HepG2 (cell line): ENCODE measurements around the gene MAPK13. TPM values are rescaled to one million over a fixed set of nuclear protein-coding genes. Genes with fewer than 3 reads are reported as not detected.

Source experiments
- ATAC-seq: fragments of 200-7000 bp; cut with Tn5 transposase; 3 replicates; pipeline ENCODE4 v1.9.1; 2020; ENCODE audit warnings: mild to moderate bottlenecking, moderate library complexity
- BruUV-seq: library from RNA; stranded (reverse); fragments of 400-500 nt; replicated peaks from 2 replicates; lab custom pipeline; 2021; lab: Mats Ljungman, UMichigan
- CTCF ChIA-PET: fragments of 300-600 bp; formaldehyde crosslinking; extraction: SDS; loops from one replicate; lab custom pipeline; 2021; ENCODE audit warnings: low total read pairs, inconsistent platforms, low intra/inter-chr PET ratio; lab: Yijun Ruan, JAX
- POLR2A ChIA-PET: fragments of 350-600 bp; sonication (Branson Sonifier 250); formaldehyde crosslinking; loops from one replicate; lab custom pipeline; 2020; ENCODE audit warnings: antibody characterized with exemption, inconsistent platforms; lab: Yijun Ruan, JAX
- DNase-seq: peaks from one replicate; pipeline ENCODE4 v3.0.0-alpha.2; 2015; ENCODE audit warnings: low spot score
- FAIRE-seq: peaks from 3 replicates; lab custom pipeline; 2011; peaks lifted over from hg19 to GRCh38; lab: Jason Lieb, UNC
- H2AFZ ChIP-seq: one replicate; pipeline ENCODE4 v1.6.1; 2011; ENCODE audit warnings: low read length, inconsistent platforms
- H3K27ac ChIP-seq: fragments of 300-600 bp; 3 replicates; pipeline ENCODE4 v1.8.0; 2011; ENCODE audit warnings: mixed run types, mild to moderate bottlenecking, mixed read lengths, low read length, inconsistent platforms; ENCODE audit not compliant: insufficient read depth; ENCODE audit errors: extremely low read length
- H3K27me3 ChIP-seq, 2 experiments: fragments of 200-600 bp in 1 of 2; 2 replicates in 1 of 2; 3 replicates in 1 of 2; pipeline versions ENCODE4 v1.6.0 to v1.8.0; 2011; ENCODE audit warnings: low read length in 2 of 2, mild to moderate bottlenecking in 2 of 2, moderate library complexity in 2 of 2, inconsistent platforms in 1 of 2; ENCODE audit not compliant: insufficient read depth in 2 of 2, control insufficient read depth in 1 of 2
- H3K36me3 ChIP-seq, 2 experiments: fragments of 200-600 bp in 1 of 2; replicated peaks in 1 of 2; 2 replicates in 1 of 2; 3 replicates in 1 of 2; pipeline versions ENCODE4 v1.5.1 to v1.8.0; 2011; ENCODE audit warnings: low read length in 2 of 2, inconsistent platforms in 1 of 2; ENCODE audit not compliant: insufficient read depth in 2 of 2, control insufficient read depth in 1 of 2
- H3K4me1 ChIP-seq: 2 replicates; pipeline ENCODE4 v1.5.1; 2012; ENCODE audit warnings: low read length, inconsistent platforms; ENCODE audit not compliant: insufficient read depth
- H3K4me2 ChIP-seq: 2 replicates; pipeline ENCODE4 v1.6.0; 2011; ENCODE audit warnings: low read depth, low read length, inconsistent platforms
- H3K4me3 ChIP-seq, 3 experiments: fragments of 200-600 bp in 1 of 3; sonication (generic), shearing (Covaris generic) in 1 of 3; replicated peaks in 1 of 3; 2 replicates each; pipeline ENCODE4 v1.5.1; 2011 to 2016; ENCODE audit warnings: low read length in 3 of 3, inconsistent platforms in 2 of 3, low read depth in 2 of 3, mild to moderate bottlenecking in 2 of 3, control low read depth in 1 of 3, mixed read lengths in 1 of 3; ENCODE audit not compliant: insufficient read depth in 1 of 3
- H3K79me2 ChIP-seq: one replicate; pipeline ENCODE4 v1.6.1; 2011; ENCODE audit warnings: low read length, inconsistent platforms; ENCODE audit not compliant: insufficient read depth
- H3K9ac ChIP-seq: 2 replicates; pipeline ENCODE4 v1.6.0; 2011; ENCODE audit warnings: mild to moderate bottlenecking, low read depth, low read length, inconsistent platforms; ENCODE audit not compliant: insufficient read depth
- H3K9me3 ChIP-seq: 2 replicates; pipeline ENCODE4 v1.5.1; 2012; ENCODE audit warnings: mild to moderate bottlenecking, low read length
- H4K20me1 ChIP-seq: 2 replicates; pipeline ENCODE4 v1.6.0; 2011; ENCODE audit warnings: inconsistent platforms, mild to moderate bottlenecking, low read length, moderate library complexity; ENCODE audit not compliant: insufficient read depth
- AKNA ChIP-seq: sonication (generic); formaldehyde crosslinking; IDR thresholded peaks from 2 replicates; pipeline ENCODE4 v1.4.0; 2020; ENCODE audit warnings: missing genetic modification reagents, borderline replicate concordance
- BCL3 ChIP-seq: sonication (generic); formaldehyde crosslinking; IDR thresholded peaks from 2 replicates; pipeline ENCODE4 v1.5.1; 2020; ENCODE audit warnings: mild to moderate bottlenecking, missing genetic modification reagents, moderate library complexity
- CENPBD1 ChIP-seq: sonication (generic); formaldehyde crosslinking; IDR thresholded peaks from 2 replicates; pipeline ENCODE4 v1.8.0; 2022; ENCODE audit warnings: missing genetic modification reagents, low read depth, mild to moderate bottlenecking, borderline replicate concordance
- MXD4 ChIP-seq: IDR thresholded peaks from 2 replicates; pipeline ENCODE4 v1.6.1; 2016; ENCODE audit warnings: mild to moderate bottlenecking, missing biosample characterization, missing genetic modification reagents
- SMAD9 ChIP-seq: sonication (generic); formaldehyde crosslinking; IDR thresholded peaks from 2 replicates; pipeline ENCODE4 v1.5.1; 2020; ENCODE audit warnings: mild to moderate bottlenecking, missing genetic modification reagents
- SOX6 ChIP-seq, 2 experiments: fragments of 450-650 bp in 1 of 2; sonication (generic) in 1 of 2; formaldehyde crosslinking in 1 of 2; IDR thresholded peaks; 2 replicates each; pipeline versions ENCODE4 v1.4.0 to v1.6.1; 2017 to 2020; ENCODE audit warnings: antibody characterized with exemption in 1 of 2, mild to moderate bottlenecking in 1 of 2, missing genetic modification reagents in 1 of 2
- TBL1XR1 ChIP-seq: fragments of 150-350 bp; IDR thresholded peaks from 2 replicates; pipeline ENCODE4 v1.6.1; 2014; ENCODE audit warnings: borderline replicate concordance, low read length; ENCODE audit not compliant: partially characterized antibody
- TGIF2 ChIP-seq: IDR thresholded peaks from 2 replicates; pipeline ENCODE4 v1.6.1; 2016; ENCODE audit warnings: control low read depth, missing compliant biosample characterization
- TIGD3 ChIP-seq: sonication (generic); formaldehyde crosslinking; IDR thresholded peaks from 2 replicates; pipeline ENCODE4 v1.5.1; 2020; ENCODE audit warnings: mild to moderate bottlenecking, missing genetic modification reagents, borderline replicate concordance
- ZNF331 ChIP-seq: sonication (generic); formaldehyde crosslinking; IDR thresholded peaks from 2 replicates; pipeline ENCODE4 v1.4.0; 2020; ENCODE audit warnings: missing genetic modification reagents
- ZNF414 ChIP-seq: sonication (generic); formaldehyde crosslinking; IDR thresholded peaks from 2 replicates; pipeline ENCODE4 v1.5.0; 2020; ENCODE audit warnings: missing genetic modification reagents
- ZNF431 ChIP-seq: sonication (generic); formaldehyde crosslinking; IDR thresholded peaks from 2 replicates; pipeline ENCODE4 v1.9.0; 2022; ENCODE audit warnings: missing genetic modification reagents, low read depth, mild to moderate bottlenecking, borderline replicate concordance
- ZNF589 ChIP-seq: sonication (generic); formaldehyde crosslinking; conservative IDR thresholded peaks from 2 replicates; pipeline ENCODE4 v1.8.0; 2022; ENCODE audit warnings: mild to moderate bottlenecking, moderate library complexity, missing genetic modification reagents
- WGBS: methylation state at CpG from one replicate; pipeline ENCODE4 v1.1.6; 2017; ENCODE audit warnings: low lambda C conversion rate; 5-methylcytosine and 5-hydroxymethylcytosine counted together
- in situ Hi-C: cut with HindIII; loops from 2 replicates; pipeline ENCODE4 v1.10.0; 2017; ENCODE audit warnings: low pct_unique_long_range_greater_than_20kb; ENCODE audit not compliant: extremely low pct_ligation_motif_present
- intact Hi-C: fragments of 100-400 bp; cut with micrococcal nuclease; formaldehyde crosslinking; loops from one replicate; pipeline ENCODE4 v1.10.0; 2022; ENCODE audit not compliant: unreplicated experiment
- polyA plus RNA-seq, 8 experiments: library from polyadenylated mRNA; depleted of rRNA in 3 of 8; stranded (reverse) in 7 of 8; unstranded in 1 of 8; fragments of >200 nt; fragmentation: Illumina TruSeq in 4 of 8; extraction: Trizol in 4 of 8; gene quantifications; 2 replicates each; pipeline versions ENCODE4 v1.2.1 to v1.2.3, GENCODE V29; 2011 to 2016; ENCODE audit warnings: low read depth in 4 of 8, missing spikeins in 1 of 8, mixed read lengths in 1 of 8; ENCODE audit not compliant: insufficient read depth in 1 of 8
- total RNA-seq, 5 experiments: library from RNA; depleted of rRNA; stranded (reverse); fragments of >200 nt; fragmentation: Illumina TruSeq; extraction: Trizol; gene quantifications; 2 replicates each; pipeline ENCODE4 v1.2.3, GENCODE V29; 2016; ENCODE audit warnings: low read depth in 1 of 5

MAPK13 gene
- total and polyA plus RNA-seq, 2 of the 13 experiments (the other 11 are each of a cell fraction or from before 2014, with no cell fraction given): 12.7 to 43.4 TPM

GRCh38 chr6:36131511-36132245 lies 1.4 kb downstream of the MAPK13 start:
- intact Hi-C loops: loop anchor here (2.0 to 5.0 kb wide), 2 partner anchors 65 to 171 kb away; partner anchors contain the start of gene BRPF3
- peak overlapping the region; percentile 100 for H3K4me2 ChIP-seq
- H3K4me3 ChIP-seq: peak overlapping the region; percentile 75 to 92 (median 75)
- BruUV-seq: no TSS peak
- H3K27ac ChIP-seq: peak overlapping the region; percentile 90
- peak; percentile 88 for FAIRE-seq
- peak; percentile 22 for ATAC-seq
- no peaks in the 10 kb centered on the region for H3K79me2 ChIP-seq
- no peak overlapping the region for H2AFZ ChIP-seq
- ChIA-PET POLR2A (interaction anchor here (0.6 to 4.3 kb wide), 28 partner anchors 9 to 743 kb away, joined by 3 to 45 read pairs (median 4); partner anchors contain the start of genes BRPF3, MAPK14 and PPIL1), CTCF (no interaction called here)
- no peaks in the 10 kb centered on the region for H3K9me3 ChIP-seq
- DNase-seq: peak; percentile 84
- H3K36me3 ChIP-seq: peaks cover 6 to 28% of the 10 kb centered on the region in 2 experiments
- H3K4me1 ChIP-seq: peaks cover 66% of the 10 kb centered on the region
- 0% methylated on average over 7 of the region's 8 CpGs for WGBS
- peak overlapping the region; percentile 93 for H3K9ac ChIP-seq
- no peaks in the 10 kb centered on the region for H3K27me3 ChIP-seq
- H4K20me1 ChIP-seq: no peaks in the 10 kb centered on the region
- in situ Hi-C loops: loop anchor here (5.0 kb wide), 1 partner anchor 66 kb away; the partner anchor contains the start of gene BRPF3
- TF ChIP-seq TBL1XR1 (peak; percentile 61), ZNF331 (CRISPR knock-in tag) (0 out of 2 replicates have a peak, but pooled peaks have one; percentile 32), TGIF2 (CRISPR knock-in tag) (0 out of 2 replicates have a peak, but pooled peaks have one; percentile 14), ZNF431 (CRISPR knock-in tag) (peak; percentile 63; the same call in 1 of the 2 replicates), MXD4 (0 out of 2 replicates have a peak, but pooled peaks have one; percentile 38), SOX6 (IDR thresholded peaks at IDR 0.05) (no peak), SOX6 (CRISPR knock-in tag; IDR thresholded peaks at IDR 0.05) (peak; percentile 82), AKNA (CRISPR knock-in tag) (no peak), SMAD9 (CRISPR knock-in tag) (no peak), ZNF589 (CRISPR knock-in tag) (no peak), BCL3 (CRISPR knock-in tag) (no peak), ZNF414 (peak; percentile 13), TIGD3 (CRISPR knock-in tag) (0 out of 2 replicates have a peak, but pooled peaks have one; percentile 2), CENPBD1 (CRISPR knock-in tag) (no peak)
